ENCODE measurements around the gene C4A.

C4A gene

DNA sequence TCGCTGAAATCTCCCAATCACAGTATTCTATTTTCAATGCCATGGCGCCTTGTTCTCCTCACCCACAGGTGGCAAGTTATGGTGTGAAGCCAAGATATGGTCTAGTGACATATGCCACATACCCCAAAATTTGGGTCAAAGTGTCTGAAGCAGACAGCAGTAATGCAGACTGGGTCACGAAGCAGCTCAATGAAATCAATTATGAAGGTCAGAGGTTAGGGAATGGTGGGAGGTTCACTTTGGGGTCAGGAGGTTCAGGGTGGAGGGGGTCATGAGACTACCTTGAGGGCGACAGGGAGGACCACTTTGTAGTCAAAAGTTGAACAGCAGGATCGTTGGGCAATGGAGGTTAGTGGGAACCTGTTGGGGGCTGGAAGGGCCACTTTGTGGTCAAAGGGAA is 33.6 kb upstream of the C4A start:
- Histone ChIP-seq H3K9me3 (ENCODE audit: control insufficient read depth, insufficient read depth, low read length) (no peaks in the 10 kb centered on the region), H3K4me3 (ENCODE audit: low read depth, low read length) (no peak overlapping the region), H3K27me3 (ENCODE audit: control insufficient read depth, insufficient read depth, low read length) (peaks cover 3% of the 10 kb centered on the region), H3K4me1 (ENCODE audit: control insufficient read depth, insufficient read depth, low read length) (peaks cover 2% of the 10 kb centered on the region), H3K36me3 (ENCODE audit: control insufficient read depth, insufficient read depth, low read length) (peaks cover 19% of the 10 kb centered on the region), H3K9ac (ENCODE audit: low read depth, low read length) (no peak overlapping the region)

DNA sequence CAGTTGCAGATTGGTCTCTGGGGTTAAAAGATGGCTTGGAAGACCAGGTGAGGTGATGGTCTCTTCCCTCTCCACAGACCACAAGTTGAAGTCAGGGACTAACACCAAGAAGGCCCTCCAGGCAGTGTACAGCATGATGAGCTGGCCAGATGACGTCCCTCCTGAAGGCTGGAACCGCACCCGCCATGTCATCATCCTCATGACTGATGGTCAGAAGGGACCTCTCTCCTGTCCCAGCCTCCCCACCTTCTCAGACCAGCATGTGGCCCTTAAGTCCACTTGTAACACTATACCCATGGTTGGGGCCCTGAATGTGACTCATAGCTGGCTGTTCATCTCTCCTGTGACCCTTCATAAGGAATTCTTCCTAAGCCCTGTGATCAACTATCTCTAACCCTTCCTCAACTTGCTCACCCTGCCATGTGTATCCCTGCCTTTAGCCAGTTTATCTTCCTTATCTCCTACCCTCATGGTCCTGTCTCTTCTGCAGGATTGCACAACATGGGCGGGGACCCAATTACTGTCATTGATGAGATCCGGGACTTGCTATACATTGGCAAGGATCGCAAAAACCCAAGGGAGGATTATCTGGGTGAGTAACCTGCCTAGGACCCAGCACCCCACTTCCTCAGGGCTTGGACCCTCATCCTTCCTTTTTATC is 33.0 kb upstream of the C4A start:
- no peak overlapping the region for H3K9ac ChIP-seq (ENCODE audit: low read depth, low read length)
- H3K4me1 ChIP-seq (ENCODE audit: control insufficient read depth, insufficient read depth, low read length) = peaks cover 2% of the 10 kb centered on the region
- H3K4me3 ChIP-seq (ENCODE audit: low read depth, low read length) = no peak overlapping the region
- H3K36me3 ChIP-seq (ENCODE audit: control insufficient read depth, insufficient read depth, low read length) = peaks cover 25% of the 10 kb centered on the region
- H3K27me3 ChIP-seq (ENCODE audit: control insufficient read depth, insufficient read depth, low read length) = peaks cover 3% of the 10 kb centered on the region
- no peaks in the 10 kb centered on the region for H3K9me3 ChIP-seq (ENCODE audit: control insufficient read depth, insufficient read depth, low read length)

DNA sequence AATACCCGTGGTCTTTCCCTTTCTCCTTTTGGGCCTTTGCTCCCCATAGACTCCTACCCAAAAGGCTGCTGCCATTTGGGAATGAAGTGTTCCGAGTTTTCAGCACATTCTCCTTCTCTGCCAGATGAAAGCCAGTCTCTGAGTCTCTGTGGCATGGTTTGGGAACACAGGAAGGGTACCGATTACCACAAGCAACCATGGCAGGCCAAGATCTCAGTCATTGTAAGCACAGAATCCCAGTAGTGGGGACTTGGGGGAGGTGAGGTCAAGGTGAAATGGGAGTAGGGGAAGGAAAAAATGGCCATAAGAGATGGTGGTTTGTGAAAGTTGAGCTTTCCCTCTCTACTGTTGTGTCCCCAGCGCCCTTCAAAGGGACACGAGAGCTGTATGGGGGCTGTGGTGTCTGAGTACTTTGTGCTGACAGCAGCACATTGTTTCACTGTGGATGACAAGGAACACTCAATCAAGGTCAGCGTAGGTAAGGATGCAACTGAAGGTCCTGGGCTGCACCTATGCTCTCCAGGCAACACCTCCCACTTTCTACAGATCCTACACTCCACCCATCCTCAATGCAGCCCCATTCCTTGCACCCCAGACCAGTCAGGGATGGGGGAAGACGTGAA is 31.8 kb upstream of the C4A start:
- no peak overlapping the region for H3K4me3 ChIP-seq (ENCODE audit: low read depth, low read length)
- H3K4me1 ChIP-seq (ENCODE audit: control insufficient read depth, insufficient read depth, low read length) = peaks cover 2% of the 10 kb centered on the region
- no peak overlapping the region for H3K9ac ChIP-seq (ENCODE audit: low read depth, low read length)
- no peaks in the 10 kb centered on the region for H3K27me3 ChIP-seq (ENCODE audit: control insufficient read depth, insufficient read depth, low read length)
- H3K9me3 ChIP-seq (ENCODE audit: control insufficient read depth, insufficient read depth, low read length) = no peaks in the 10 kb centered on the region
- H3K36me3 ChIP-seq (ENCODE audit: control insufficient read depth, insufficient read depth, low read length) = peaks cover 36% of the 10 kb centered on the region

DNA sequence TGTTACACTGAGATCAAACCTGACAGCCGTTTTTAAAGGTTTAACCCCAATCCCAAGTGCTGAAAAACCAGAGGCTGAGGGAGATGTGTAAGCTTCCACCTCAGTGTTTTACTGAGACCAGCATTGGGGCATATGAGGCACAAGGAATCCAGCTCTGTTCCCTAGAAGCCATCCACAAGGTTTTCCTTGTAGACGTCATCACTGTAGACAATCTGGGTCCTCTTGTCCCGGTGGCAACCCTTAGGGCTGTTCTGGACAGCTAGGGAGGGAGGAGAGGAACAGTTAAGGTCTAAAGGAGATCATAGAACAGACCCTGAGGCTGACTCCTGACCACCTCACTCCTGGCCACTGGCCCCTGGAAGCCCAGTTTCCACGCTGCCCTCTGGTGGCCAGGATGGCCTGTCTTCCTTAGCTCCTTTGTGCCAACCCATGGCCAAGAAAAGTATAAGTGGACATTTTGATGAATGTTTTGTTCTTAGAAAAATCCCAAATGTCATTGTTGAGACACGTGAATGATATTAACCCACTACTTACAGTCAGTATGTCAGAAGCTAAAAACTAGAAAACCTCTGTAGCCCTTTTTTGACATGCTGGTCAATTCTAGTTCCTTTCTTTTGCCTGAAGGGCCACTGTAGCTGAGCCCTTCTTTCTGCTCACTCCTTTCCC is 29.6 kb upstream of the C4A start:
- Histone ChIP-seq H3K36me3 (ENCODE audit: control insufficient read depth, insufficient read depth, low read length) (peaks cover 43% of the 10 kb centered on the region), H3K9me3 (ENCODE audit: control insufficient read depth, insufficient read depth, low read length) (no peaks in the 10 kb centered on the region), H3K4me1 (ENCODE audit: control insufficient read depth, insufficient read depth, low read length) (no peaks in the 10 kb centered on the region), H3K27me3 (ENCODE audit: control insufficient read depth, insufficient read depth, low read length) (no peaks in the 10 kb centered on the region), H3K9ac (ENCODE audit: low read depth, low read length) (no peak overlapping the region), H3K4me3 (ENCODE audit: low read depth, low read length) (no peak overlapping the region)

DNA sequence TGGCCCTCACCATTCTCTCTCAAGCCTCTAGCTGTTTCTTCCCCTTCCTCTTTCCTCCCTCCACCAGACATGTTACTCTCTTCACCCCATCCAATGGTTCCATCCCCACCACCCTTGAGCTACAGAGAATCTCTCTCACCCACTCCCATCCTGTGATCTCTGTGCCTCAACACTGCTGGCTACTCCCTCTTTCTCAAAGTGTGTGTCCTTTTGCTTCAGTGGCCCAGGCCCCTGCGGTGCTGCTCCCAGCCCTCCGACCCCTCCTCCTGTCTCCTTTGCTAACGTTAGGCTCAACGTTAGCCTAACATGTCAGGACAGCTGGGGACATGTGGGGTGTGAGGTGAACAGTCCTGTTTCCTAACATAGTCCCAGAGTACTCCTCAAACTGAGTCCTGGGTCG is 29.0 kb upstream of the C4A start:
- Histone ChIP-seq H3K36me3 (ENCODE audit: control insufficient read depth, insufficient read depth, low read length) (peaks cover 43% of the 10 kb centered on the region), H3K9ac (ENCODE audit: low read depth, low read length) (no peak overlapping the region)

DNA sequence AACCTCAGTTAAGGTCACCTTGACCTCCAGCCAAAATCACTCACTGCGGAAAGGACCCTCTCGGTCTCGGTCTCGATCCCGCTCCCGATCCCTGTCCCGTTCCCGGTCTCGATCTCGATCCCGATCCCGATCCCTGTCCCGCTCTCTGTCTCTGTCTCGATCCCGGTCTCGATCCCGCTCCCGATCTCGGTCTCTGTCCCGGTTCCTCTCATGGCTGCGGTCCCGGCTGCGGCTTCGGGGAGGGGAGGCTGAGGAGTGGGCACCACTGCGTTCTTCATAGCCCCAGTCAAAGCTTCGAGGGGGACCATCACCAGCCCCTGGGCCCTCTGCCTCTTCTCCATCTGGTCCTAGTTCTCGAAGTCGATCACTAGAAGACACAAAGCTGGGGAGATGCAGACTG is 27.3 kb upstream of the C4A start:
- H3K9me3 ChIP-seq (ENCODE audit: control insufficient read depth, insufficient read depth, low read length) = no peaks in the 10 kb centered on the region
- no peaks in the 10 kb centered on the region for H3K27me3 ChIP-seq (ENCODE audit: control insufficient read depth, insufficient read depth, low read length)
- H3K36me3 ChIP-seq (ENCODE audit: control insufficient read depth, insufficient read depth, low read length) = peaks cover 43% of the 10 kb centered on the region
- H3K4me1 ChIP-seq (ENCODE audit: control insufficient read depth, insufficient read depth, low read length) = no peaks in the 10 kb centered on the region
- H3K4me3 ChIP-seq (ENCODE audit: low read depth, low read length) = no peak overlapping the region
- no peak overlapping the region for H3K9ac ChIP-seq (ENCODE audit: low read depth, low read length)

More for the DNA sequence above, 29.0 kb upstream of the C4A start:
- no peaks in the 10 kb centered on the region for H3K9me3 ChIP-seq (ENCODE audit: control insufficient read depth, insufficient read depth, low read length)
- H3K4me1 ChIP-seq (ENCODE audit: control insufficient read depth, insufficient read depth, low read length) = no peaks in the 10 kb centered on the region
- H3K27me3 ChIP-seq (ENCODE audit: control insufficient read depth, insufficient read depth, low read length) = no peaks in the 10 kb centered on the region
- H3K4me3 ChIP-seq (ENCODE audit: low read depth, low read length) = no peak overlapping the region

DNA sequence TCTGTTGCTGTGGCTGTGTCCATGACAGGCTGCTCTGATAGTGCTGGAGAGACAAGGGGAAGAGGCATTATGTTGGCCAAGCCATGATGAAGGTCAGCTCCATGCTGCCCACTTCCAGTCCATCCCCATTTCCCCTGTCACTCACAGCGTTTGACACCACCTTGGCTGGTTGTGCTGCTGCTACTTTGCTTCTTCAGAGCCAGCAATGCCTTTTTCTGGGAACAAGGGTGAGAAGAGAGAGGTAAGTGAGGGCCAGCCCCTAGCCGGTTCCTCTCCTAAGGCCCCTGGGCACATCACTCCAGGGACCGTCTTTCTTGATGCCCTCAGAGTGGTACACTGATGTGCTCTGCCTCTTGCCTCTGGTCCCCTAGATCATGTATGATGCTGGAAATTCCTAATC is 25.1 kb upstream of the C4A start:
- H3K4me1 ChIP-seq (ENCODE audit: control insufficient read depth, insufficient read depth, low read length) = no peaks in the 10 kb centered on the region
- no peaks in the 10 kb centered on the region for H3K27me3 ChIP-seq (ENCODE audit: control insufficient read depth, insufficient read depth, low read length)
- peaks cover 45% of the 10 kb centered on the region for H3K36me3 ChIP-seq (ENCODE audit: control insufficient read depth, insufficient read depth, low read length)
- no peak overlapping the region for H3K4me3 ChIP-seq (ENCODE audit: low read depth, low read length)
- no peaks in the 10 kb centered on the region for H3K9me3 ChIP-seq (ENCODE audit: control insufficient read depth, insufficient read depth, low read length)
- no peak overlapping the region for H3K9ac ChIP-seq (ENCODE audit: low read depth, low read length)

DNA sequence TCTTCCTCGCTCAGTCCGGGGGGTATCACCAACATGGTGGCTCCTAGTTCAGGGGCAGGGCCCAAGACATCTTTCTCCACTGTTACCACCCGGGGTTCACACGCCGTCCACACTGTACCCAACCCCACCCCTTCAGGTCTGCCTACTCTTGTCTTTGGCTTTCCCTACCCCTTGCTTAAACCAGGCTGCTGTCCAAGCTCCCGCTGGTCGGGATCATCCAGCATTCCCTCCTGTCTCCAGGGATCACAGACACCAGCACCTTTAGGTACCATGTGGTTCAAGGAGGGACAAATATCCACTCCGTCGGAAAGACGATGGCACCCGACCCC is 23.5 kb upstream of the C4A start:
- Histone ChIP-seq H3K4me3 (ENCODE audit: low read depth, low read length) (peak overlapping the region; percentile 92), H3K4me1 (ENCODE audit: control insufficient read depth, insufficient read depth, low read length) (no peaks in the 10 kb centered on the region), H3K9ac (ENCODE audit: low read depth, low read length) (peak overlapping the region; percentile 41), H3K27me3 (ENCODE audit: control insufficient read depth, insufficient read depth, low read length) (no peaks in the 10 kb centered on the region), H3K36me3 (ENCODE audit: control insufficient read depth, insufficient read depth, low read length) (peaks cover 46% of the 10 kb centered on the region), H3K9me3 (ENCODE audit: control insufficient read depth, insufficient read depth, low read length) (no peaks in the 10 kb centered on the region)

DNA sequence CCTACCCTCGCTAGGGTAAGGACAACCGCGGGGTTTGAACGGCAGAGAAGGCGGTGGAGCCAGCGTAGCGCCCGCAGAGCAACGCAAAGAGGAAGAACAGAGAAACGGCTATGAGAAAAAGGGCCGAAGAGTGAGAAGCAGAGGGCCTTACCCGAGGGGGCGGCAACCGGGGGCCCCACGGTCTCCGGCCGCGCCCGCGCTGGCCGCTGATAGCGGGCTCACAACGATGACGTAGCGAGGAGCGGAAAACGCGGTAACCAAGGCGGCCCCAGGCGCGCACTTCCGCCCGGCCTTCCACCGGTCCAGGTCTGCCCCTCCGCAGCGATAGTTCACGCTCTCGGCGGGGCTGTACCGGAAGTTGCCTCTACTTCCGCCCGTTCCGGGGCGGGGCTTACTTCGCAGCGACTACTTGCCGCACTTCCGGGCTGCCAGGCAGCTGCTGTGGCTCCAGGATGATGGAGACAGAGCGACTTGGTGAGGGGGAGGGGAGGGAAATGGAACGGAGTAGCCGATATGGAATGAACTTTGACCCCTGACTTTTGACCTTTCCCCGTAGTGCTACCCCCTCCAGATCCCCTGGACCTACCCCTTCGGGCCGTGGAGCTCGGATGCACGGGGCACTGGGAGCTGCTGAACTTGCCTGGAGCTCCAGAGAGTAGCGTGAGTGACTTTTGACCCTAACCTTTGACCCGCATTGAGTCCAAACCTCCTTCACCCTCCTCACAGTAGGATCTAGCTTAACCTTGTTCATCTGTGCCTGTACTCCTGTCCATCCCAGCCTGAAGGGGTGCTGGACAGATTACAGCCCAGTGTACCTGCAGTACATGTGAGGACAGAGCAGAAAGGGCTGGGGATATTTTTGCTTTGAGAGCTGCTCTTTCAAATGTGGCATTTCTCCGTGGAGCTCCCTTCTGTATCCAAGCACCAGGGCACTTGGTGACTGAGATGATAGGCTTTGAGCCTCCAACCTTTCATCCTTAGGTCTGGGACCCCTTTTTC is 22.8 kb upstream of the C4A start, which contains the start of the genes NELFE and SKIC2:
NELFE (minus strand) TSS at position 231 of the 999 bp plus-strand sequence. CDS start 525 bp downstream, outside the sequence.
SKIC2 (plus strand) TSS at position 435 of the 999 bp plus-strand sequence; CDS start at position 453, 18 bp downstream.
- no peaks in the 10 kb centered on the region for H3K9me3 ChIP-seq (ENCODE audit: control insufficient read depth, insufficient read depth, low read length)
- peak within 1 kb of the TSS; percentile 92 for H3K4me3 ChIP-seq (ENCODE audit: low read depth, low read length)
- peak within 1 kb of the TSS; percentile 87 for H3K9ac ChIP-seq (ENCODE audit: low read depth, low read length)
- H3K27me3 ChIP-seq (ENCODE audit: control insufficient read depth, insufficient read depth, low read length) = no peaks in the 10 kb centered on the region
- no peaks in the 10 kb centered on the region for H3K4me1 ChIP-seq (ENCODE audit: control insufficient read depth, insufficient read depth, low read length)
- peaks cover 46% of the 10 kb centered on the region for H3K36me3 ChIP-seq (ENCODE audit: control insufficient read depth, insufficient read depth, low read length)

DNA sequence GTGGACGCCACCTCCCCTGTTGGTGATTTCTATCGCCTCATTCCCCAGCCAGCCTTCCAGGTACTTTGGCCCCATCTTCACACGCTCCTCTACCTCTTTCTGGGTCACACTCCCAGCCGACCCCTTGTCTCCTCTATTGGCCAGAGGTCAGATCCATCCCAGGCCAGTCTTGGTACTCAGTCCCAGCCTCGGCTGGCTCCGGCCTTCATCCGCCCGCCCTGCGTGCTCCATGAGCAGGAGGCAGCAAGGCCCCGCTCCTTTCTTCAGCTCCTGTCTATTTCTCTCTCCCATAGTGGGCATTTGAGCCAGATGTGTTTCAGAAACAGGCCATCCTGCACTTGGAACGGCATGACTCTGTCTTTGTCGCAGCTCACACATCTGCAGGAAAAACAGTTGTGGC is 20.2 kb upstream of the C4A start:
- H3K9ac ChIP-seq (ENCODE audit: low read depth, low read length) = no peak overlapping the region
- no peaks in the 10 kb centered on the region for H3K4me1 ChIP-seq (ENCODE audit: control insufficient read depth, insufficient read depth, low read length)
- H3K36me3 ChIP-seq (ENCODE audit: control insufficient read depth, insufficient read depth, low read length) = peaks cover 43% of the 10 kb centered on the region

DNA sequence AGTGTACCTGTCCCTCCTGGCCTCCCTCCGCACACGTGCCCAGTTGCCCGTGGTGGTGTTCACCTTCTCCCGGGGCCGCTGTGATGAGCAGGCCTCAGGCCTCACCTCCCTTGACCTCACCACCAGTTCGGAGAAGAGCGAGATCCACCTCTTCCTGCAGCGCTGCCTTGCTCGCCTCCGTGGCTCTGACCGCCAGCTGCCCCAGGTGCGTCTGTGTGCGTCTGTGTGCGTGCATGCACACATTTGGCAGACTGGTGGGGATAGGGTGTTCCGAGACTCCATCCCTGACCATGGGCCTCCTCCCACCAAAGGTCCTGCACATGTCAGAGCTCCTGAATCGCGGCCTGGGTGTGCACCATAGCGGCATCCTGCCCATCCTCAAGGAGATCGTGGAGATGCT is 17.9 kb upstream of the C4A start:
- no peaks in the 10 kb centered on the region for H3K4me1 ChIP-seq (ENCODE audit: control insufficient read depth, insufficient read depth, low read length)
- no peaks in the 10 kb centered on the region for H3K9me3 ChIP-seq (ENCODE audit: control insufficient read depth, insufficient read depth, low read length)
- H3K27me3 ChIP-seq (ENCODE audit: control insufficient read depth, insufficient read depth, low read length) = no peaks in the 10 kb centered on the region
- H3K4me3 ChIP-seq (ENCODE audit: low read depth, low read length) = no peak overlapping the region
- no peak overlapping the region for H3K9ac ChIP-seq (ENCODE audit: low read depth, low read length)
- H3K36me3 ChIP-seq (ENCODE audit: control insufficient read depth, insufficient read depth, low read length) = peaks cover 61% of the 10 kb centered on the region

More for the DNA sequence above, 20.2 kb upstream of the C4A start:
- Histone ChIP-seq H3K4me3 (ENCODE audit: low read depth, low read length) (no peak overlapping the region), H3K9me3 (ENCODE audit: control insufficient read depth, insufficient read depth, low read length) (no peaks in the 10 kb centered on the region), H3K27me3 (ENCODE audit: control insufficient read depth, insufficient read depth, low read length) (no peaks in the 10 kb centered on the region)

Measured in iPS-15b (cell line).